ENCODE results near the gene MED14.

MED14 gene

GRCh38 chrX:40685362-40685918 is 49.9 kb downstream of the MED14 start:
- no peak overlapping the region for H2AK5ac ChIP-seq (ENCODE audit: low read depth, low read length)
- no peak overlapping the region for H4K8ac ChIP-seq (ENCODE audit: low read depth, low read length)
- no peak overlapping the region for H2AFZ ChIP-seq (ENCODE audit: low read length)
- peak overlapping the region; percentile 61 for H3K27ac ChIP-seq (replicated peaks; ENCODE audit: low read length)
- H2BK5ac ChIP-seq (ENCODE audit: low read length): no peak overlapping the region
- H4K91ac ChIP-seq (ENCODE audit: low read depth, low read length, poor library complexity): no peak overlapping the region
- no peak overlapping the region for H2BK12ac ChIP-seq (ENCODE audit: low read length)
- H3K14ac ChIP-seq (ENCODE audit: low read length): no peak overlapping the region
- no peak overlapping the region for H3K9ac ChIP-seq (ENCODE audit: low read depth, low read length, poor library complexity)
- H2BK120ac ChIP-seq (ENCODE audit: low read depth, low read length): no peak overlapping the region
- no peak overlapping the region for H3K4me2 ChIP-seq (ENCODE audit: insufficient read depth, low read length, poor library complexity, severe bottlenecking)
- H3K27me3 ChIP-seq (ENCODE audit: control insufficient read depth in 3 of 3, insufficient read depth in 3 of 3, low read depth in 1 of 3, low read length in 3 of 3): no peaks in the 10 kb centered on the region
- no peaks in the 10 kb centered on the region for H3K79me1 ChIP-seq (ENCODE audit: low read depth, low read length)
- peaks cover 2 to 61% of the 10 kb centered on the region in 2 donors for H3K36me3 ChIP-seq (replicated peaks in 1 of 2; ENCODE audit: control insufficient read depth in 2 of 2, insufficient read depth in 2 of 2, low read length in 2 of 2)
- no peak overlapping the region for H2BK15ac ChIP-seq (ENCODE audit: low read length)
- no peak overlapping the region for H3K23ac ChIP-seq (ENCODE audit: low read depth, low read length, poor library complexity)
- peaks cover 0 to 8% of the 10 kb centered on the region in 2 donors for H3K4me1 ChIP-seq (ENCODE audit: control insufficient read depth in 2 of 2, insufficient read depth in 1 of 2, low read depth in 1 of 2, low read length in 2 of 2)
- H3K4ac ChIP-seq (ENCODE audit: low read length): no peak overlapping the region
- no peak overlapping the region for H3K18ac ChIP-seq (ENCODE audit: low read length)
- no peak for DNase-seq (ENCODE audit: low spot score)
- WGBS, 2 donors (ENCODE audit: extremely low coverage in 2 of 2, insufficient read length in 2 of 2, insufficient replicate concordance in 1 of 2): no CpG with 5 or more reads among the region's 4 CpGs
- no peak overlapping the region for H3K4me3 ChIP-seq (ENCODE audit: low read length in 2 of 2)
- no peaks in the 10 kb centered on the region for H3K9me3 ChIP-seq (replicated peaks in 1 of 2; ENCODE audit: control insufficient read depth in 2 of 2, insufficient read depth in 1 of 2, low read depth in 1 of 2, low read length in 2 of 2)

DNA sequence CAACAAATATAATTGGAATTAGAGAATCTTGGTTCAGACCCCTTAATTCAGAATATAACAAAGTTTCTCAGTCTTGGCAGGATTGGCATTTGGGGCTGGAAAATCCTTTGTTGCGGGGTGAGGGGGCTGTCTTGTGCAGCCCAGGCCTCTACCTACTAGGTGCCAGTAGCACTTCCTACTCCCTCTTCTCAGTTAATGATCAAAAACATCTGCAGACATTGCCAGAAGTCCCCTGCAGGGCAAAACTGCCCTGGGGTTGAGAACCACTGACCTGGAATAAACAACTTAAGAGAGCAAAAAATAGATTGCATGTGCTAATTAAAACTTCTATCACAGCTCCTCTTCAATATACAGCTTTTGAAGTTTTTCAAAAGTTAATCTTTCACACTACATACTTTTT is 51.2 kb downstream of the MED14 start:
- peaks cover 0 to 67% of the 10 kb centered on the region in 2 donors for H3K36me3 ChIP-seq (replicated peaks in 1 of 2; ENCODE audit: control insufficient read depth in 2 of 2, insufficient read depth in 2 of 2, low read length in 2 of 2)

GRCh38 chrX:40683245-40683644 is 52.1 kb downstream of the MED14 start:
- H2AK5ac ChIP-seq (ENCODE audit: low read depth, low read length): no peak overlapping the region
- no peak overlapping the region for H3K27ac ChIP-seq (replicated peaks; ENCODE audit: low read length)
- no peak overlapping the region for H3K4ac ChIP-seq (ENCODE audit: low read length)
- no peak overlapping the region for H3K4me2 ChIP-seq (ENCODE audit: insufficient read depth, low read length, poor library complexity, severe bottlenecking)
- H4K91ac ChIP-seq (ENCODE audit: low read depth, low read length, poor library complexity): no peak overlapping the region
- no peak overlapping the region for H2BK5ac ChIP-seq (ENCODE audit: low read length)
- no peak overlapping the region for H4K8ac ChIP-seq (ENCODE audit: low read depth, low read length)
- no peak overlapping the region for H3K23ac ChIP-seq (ENCODE audit: low read depth, low read length, poor library complexity)
- DNase-seq (ENCODE audit: low spot score): no peak
- H3K9me3 ChIP-seq (replicated peaks in 1 of 2; ENCODE audit: control insufficient read depth in 2 of 2, insufficient read depth in 1 of 2, low read depth in 1 of 2, low read length in 2 of 2): no peaks in the 10 kb centered on the region
- H3K36me3 ChIP-seq (replicated peaks in 1 of 2; ENCODE audit: control insufficient read depth in 2 of 2, insufficient read depth in 2 of 2, low read length in 2 of 2): peaks cover 0 to 71% of the 10 kb centered on the region in 2 donors
- H2BK15ac ChIP-seq (ENCODE audit: low read length): no peak overlapping the region
- H2BK120ac ChIP-seq (ENCODE audit: low read depth, low read length): no peak overlapping the region
- H3K4me1 ChIP-seq (ENCODE audit: control insufficient read depth in 2 of 2, insufficient read depth in 1 of 2, low read depth in 1 of 2, low read length in 2 of 2): peaks cover 0 to 8% of the 10 kb centered on the region in 2 donors
- H3K4me3 ChIP-seq (ENCODE audit: low read length in 2 of 2): no peak overlapping the region
- H3K9ac ChIP-seq (ENCODE audit: low read depth, low read length, poor library complexity): no peak overlapping the region
- H3K27me3 ChIP-seq (ENCODE audit: control insufficient read depth in 3 of 3, insufficient read depth in 3 of 3, low read depth in 1 of 3, low read length in 3 of 3): no peaks in the 10 kb centered on the region
- H2AFZ ChIP-seq (ENCODE audit: low read length): no peak overlapping the region
- no peak overlapping the region for H3K18ac ChIP-seq (ENCODE audit: low read length)
- no peaks in the 10 kb centered on the region for H3K79me1 ChIP-seq (ENCODE audit: low read depth, low read length)
- H2BK12ac ChIP-seq (ENCODE audit: low read length): peak overlapping the region; percentile 22
- no peak overlapping the region for H3K14ac ChIP-seq (ENCODE audit: low read length)
- no CpG with 5 or more reads among the region's 3 CpGs for WGBS, 2 donors (ENCODE audit: extremely low coverage in 2 of 2, insufficient read length in 2 of 2, insufficient replicate concordance in 1 of 2)

More for the DNA sequence above, 51.2 kb downstream of the MED14 start:
- Histone ChIP-seq H3K23ac (ENCODE audit: low read depth, low read length, poor library complexity) (no peak overlapping the region), H3K27me3 (ENCODE audit: control insufficient read depth in 3 of 3, insufficient read depth in 3 of 3, low read depth in 1 of 3, low read length in 3 of 3) (no peaks in the 10 kb centered on the region), H3K4me1 (ENCODE audit: control insufficient read depth in 2 of 2, insufficient read depth in 1 of 2, low read depth in 1 of 2, low read length in 2 of 2) (peaks cover 0 to 8% of the 10 kb centered on the region in 2 donors), H2AFZ (ENCODE audit: low read length) (no peak overlapping the region), H4K8ac (ENCODE audit: low read depth, low read length) (no peak overlapping the region), H3K4me3 (ENCODE audit: low read length in 2 of 2) (no peak overlapping the region), H2BK120ac (ENCODE audit: low read depth, low read length) (no peak overlapping the region), H3K79me1 (ENCODE audit: low read depth, low read length) (no peaks in the 10 kb centered on the region), H2BK12ac (ENCODE audit: low read length) (no peak overlapping the region), H3K14ac (ENCODE audit: low read length) (no peak overlapping the region), H3K9ac (ENCODE audit: low read depth, low read length, poor library complexity) (no peak overlapping the region), H3K18ac (ENCODE audit: low read length) (no peak overlapping the region), H3K4me2 (ENCODE audit: insufficient read depth, low read length, poor library complexity, severe bottlenecking) (no peak overlapping the region), H3K4ac (ENCODE audit: low read length) (no peak overlapping the region), H2AK5ac (ENCODE audit: low read depth, low read length) (no peak overlapping the region), H3K27ac (replicated peaks; ENCODE audit: low read length) (no peak overlapping the region), H3K9me3 (replicated peaks in 1 of 2; ENCODE audit: control insufficient read depth in 2 of 2, insufficient read depth in 1 of 2, low read depth in 1 of 2, low read length in 2 of 2) (no peaks in the 10 kb centered on the region), H2BK15ac (ENCODE audit: low read length) (no peak overlapping the region), H2BK5ac (ENCODE audit: low read length) (no peak overlapping the region), H4K91ac (ENCODE audit: low read depth, low read length, poor library complexity) (no peak overlapping the region)
- WGBS, 2 donors (ENCODE audit: extremely low coverage in 2 of 2, insufficient read length in 2 of 2, insufficient replicate concordance in 1 of 2): no CpG with 5 or more reads among the region's 1 CpG
- no peak for DNase-seq (ENCODE audit: low spot score)

GRCh38 chrX:40671126-40671525 is 64.2 kb downstream of the MED14 start:
- no peak overlapping the region for H4K91ac ChIP-seq (ENCODE audit: low read depth, low read length, poor library complexity)
- H3K4ac ChIP-seq (ENCODE audit: low read length): no peak overlapping the region
- no peaks in the 10 kb centered on the region for H3K27me3 ChIP-seq (ENCODE audit: control insufficient read depth in 3 of 3, insufficient read depth in 3 of 3, low read depth in 1 of 3, low read length in 3 of 3)
- H2BK5ac ChIP-seq (ENCODE audit: low read length): no peak overlapping the region
- H3K4me3 ChIP-seq (ENCODE audit: low read length in 2 of 2): no peak overlapping the region
- peaks cover 1% of the 10 kb centered on the region for H3K79me1 ChIP-seq (ENCODE audit: low read depth, low read length)
- H2AFZ ChIP-seq (ENCODE audit: low read length): no peak overlapping the region
- no peak overlapping the region for H4K8ac ChIP-seq (ENCODE audit: low read depth, low read length)
- H3K4me1 ChIP-seq (ENCODE audit: control insufficient read depth in 2 of 2, insufficient read depth in 1 of 2, low read depth in 1 of 2, low read length in 2 of 2): no peaks in the 10 kb centered on the region
- no peak overlapping the region for H3K14ac ChIP-seq (ENCODE audit: low read length)
- WGBS, 2 donors (ENCODE audit: extremely low coverage in 2 of 2, insufficient read length in 2 of 2, insufficient replicate concordance in 1 of 2): no CpG with 5 or more reads among the region's 6 CpGs
- H3K9ac ChIP-seq (ENCODE audit: low read depth, low read length, poor library complexity): no peak overlapping the region
- H2BK15ac ChIP-seq (ENCODE audit: low read length): no peak overlapping the region
- no peak overlapping the region for H3K23ac ChIP-seq (ENCODE audit: low read depth, low read length, poor library complexity)
- H2BK120ac ChIP-seq (ENCODE audit: low read depth, low read length): no peak overlapping the region
- no peak overlapping the region for H3K4me2 ChIP-seq (ENCODE audit: insufficient read depth, low read length, poor library complexity, severe bottlenecking)
- DNase-seq (ENCODE audit: low spot score): no peak
- no peak overlapping the region for H2BK12ac ChIP-seq (ENCODE audit: low read length)
- peaks cover 13 to 92% of the 10 kb centered on the region in 2 donors for H3K36me3 ChIP-seq (replicated peaks in 1 of 2; ENCODE audit: control insufficient read depth in 2 of 2, insufficient read depth in 2 of 2, low read length in 2 of 2)
- H3K18ac ChIP-seq (ENCODE audit: low read length): no peak overlapping the region
- H3K27ac ChIP-seq (replicated peaks; ENCODE audit: low read length): no peak overlapping the region
- no peaks in the 10 kb centered on the region for H3K9me3 ChIP-seq (replicated peaks in 1 of 2; ENCODE audit: control insufficient read depth in 2 of 2, insufficient read depth in 1 of 2, low read depth in 1 of 2, low read length in 2 of 2)
- H2AK5ac ChIP-seq (ENCODE audit: low read depth, low read length): no peak overlapping the region
